ENCODE measurements around the gene USH2A.

The USH2A gene

DNA sequence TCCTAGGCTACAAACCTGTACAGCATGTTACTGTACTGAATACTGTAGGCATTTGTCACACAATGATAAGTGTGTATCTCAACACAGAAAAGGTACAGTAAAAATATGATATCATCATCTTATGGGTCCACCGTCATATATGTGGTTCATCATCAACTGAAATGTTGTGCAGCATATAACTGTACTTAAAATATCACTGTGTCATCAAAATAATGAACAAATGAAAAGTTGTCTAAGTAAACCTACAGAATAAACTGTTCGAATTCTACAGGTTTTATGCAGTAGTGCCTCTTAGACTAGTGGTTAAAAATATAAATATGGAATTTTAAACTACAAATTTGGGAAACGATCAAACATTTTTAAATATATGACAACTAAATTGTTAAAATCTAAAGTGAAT lies 527.4 kb downstream of the USH2A start:
- Histone ChIP-seq H3K27ac (ENCODE audit: low read depth, low read length) (no peak overlapping the region), H3K27me3 (ENCODE audit: control insufficient read depth in 5 of 5, insufficient read depth in 4 of 5, low read length in 5 of 5) (no peaks in the 10 kb centered on the region), H3K9me3 (ENCODE audit: control insufficient read depth in 5 of 5, low read length in 5 of 5) (no peaks in the 10 kb centered on the region), H3K4me3 (ENCODE audit: low read depth in 1 of 5, low read length in 5 of 5) (no peak overlapping the region), H3K36me3 (ENCODE audit: control insufficient read depth in 5 of 5, insufficient read depth in 5 of 5, low read length in 5 of 5) (no peaks in the 10 kb centered on the region), H3K4me1 (ENCODE audit: control insufficient read depth in 5 of 5, insufficient read depth in 5 of 5, low read length in 5 of 5) (peaks cover 0 to 7% (median 3%) of the 10 kb centered on the region in 5 donors), H3K9ac (ENCODE audit: low read length in 5 of 5) (no peak overlapping the region)

DNA sequence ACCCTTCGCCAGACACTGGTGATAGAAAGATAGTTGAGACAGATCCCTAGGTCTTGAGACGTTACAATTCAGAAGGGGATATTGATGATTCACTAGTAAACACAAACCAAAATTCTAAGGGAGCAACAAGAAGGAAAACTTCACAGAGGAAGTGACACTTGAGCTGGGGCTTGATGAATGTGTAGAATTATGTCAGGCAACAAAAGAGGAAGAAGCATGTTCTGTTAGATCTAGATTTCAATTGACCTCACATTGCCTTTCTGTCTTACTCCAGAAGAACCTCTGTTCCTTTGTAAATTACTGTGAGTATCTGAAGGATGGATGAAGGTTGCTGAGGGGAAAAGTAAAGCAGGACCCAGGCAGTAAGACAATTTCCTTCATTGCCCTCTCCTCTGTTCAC lies 528.0 kb downstream of the USH2A start:
- no peaks in the 10 kb centered on the region for H3K27me3 ChIP-seq (ENCODE audit: control insufficient read depth in 5 of 5, insufficient read depth in 4 of 5, low read length in 5 of 5)
- H3K27ac ChIP-seq (ENCODE audit: low read depth, low read length), result no peak overlapping the region
- H3K9ac ChIP-seq (ENCODE audit: low read length in 5 of 5), result no peak overlapping the region
- H3K4me1 ChIP-seq (ENCODE audit: control insufficient read depth in 5 of 5, insufficient read depth in 5 of 5, low read length in 5 of 5), result peaks cover 0 to 14% (median 4%) of the 10 kb centered on the region in 5 donors
- H3K36me3 ChIP-seq (ENCODE audit: control insufficient read depth in 5 of 5, insufficient read depth in 5 of 5, low read length in 5 of 5), result no peaks in the 10 kb centered on the region
- H3K9me3 ChIP-seq (ENCODE audit: control insufficient read depth in 5 of 5, low read length in 5 of 5), result no peaks in the 10 kb centered on the region
- H3K4me3 ChIP-seq (ENCODE audit: low read depth in 1 of 5, low read length in 5 of 5), result no peak overlapping the region

DNA sequence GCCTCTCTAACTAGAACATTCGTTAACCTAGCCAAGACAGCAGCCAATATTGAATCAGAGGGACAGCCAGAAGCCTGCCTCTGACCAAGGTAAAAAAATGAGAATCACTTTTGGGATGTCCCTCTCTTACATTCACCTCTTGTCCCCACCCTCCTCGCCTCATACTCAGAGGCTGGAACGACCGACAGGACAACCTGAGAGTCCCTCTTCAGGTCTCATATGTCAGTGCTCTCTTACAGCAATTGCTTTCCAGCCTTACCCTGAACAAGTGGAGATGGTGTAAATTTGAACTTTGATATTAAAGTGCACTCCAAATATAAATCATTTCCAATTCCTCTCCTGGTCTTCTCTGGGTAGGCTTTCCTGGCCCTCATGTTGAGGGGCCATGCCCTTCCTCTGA lies 528.6 kb downstream of the USH2A start:
- Histone ChIP-seq H3K4me1 (ENCODE audit: control insufficient read depth in 5 of 5, insufficient read depth in 5 of 5, low read length in 5 of 5) (peaks cover 0 to 16% (median 4%) of the 10 kb centered on the region in 5 donors), H3K27me3 (ENCODE audit: control insufficient read depth in 5 of 5, insufficient read depth in 4 of 5, low read length in 5 of 5) (no peaks in the 10 kb centered on the region), H3K4me3 (ENCODE audit: low read depth in 1 of 5, low read length in 5 of 5) (no peak overlapping the region), H3K9me3 (ENCODE audit: control insufficient read depth in 5 of 5, low read length in 5 of 5) (no peaks in the 10 kb centered on the region), H3K27ac (ENCODE audit: low read depth, low read length) (no peak overlapping the region), H3K36me3 (ENCODE audit: control insufficient read depth in 5 of 5, insufficient read depth in 5 of 5, low read length in 5 of 5) (no peaks in the 10 kb centered on the region), H3K9ac (ENCODE audit: low read length in 5 of 5) (no peak overlapping the region)

DNA sequence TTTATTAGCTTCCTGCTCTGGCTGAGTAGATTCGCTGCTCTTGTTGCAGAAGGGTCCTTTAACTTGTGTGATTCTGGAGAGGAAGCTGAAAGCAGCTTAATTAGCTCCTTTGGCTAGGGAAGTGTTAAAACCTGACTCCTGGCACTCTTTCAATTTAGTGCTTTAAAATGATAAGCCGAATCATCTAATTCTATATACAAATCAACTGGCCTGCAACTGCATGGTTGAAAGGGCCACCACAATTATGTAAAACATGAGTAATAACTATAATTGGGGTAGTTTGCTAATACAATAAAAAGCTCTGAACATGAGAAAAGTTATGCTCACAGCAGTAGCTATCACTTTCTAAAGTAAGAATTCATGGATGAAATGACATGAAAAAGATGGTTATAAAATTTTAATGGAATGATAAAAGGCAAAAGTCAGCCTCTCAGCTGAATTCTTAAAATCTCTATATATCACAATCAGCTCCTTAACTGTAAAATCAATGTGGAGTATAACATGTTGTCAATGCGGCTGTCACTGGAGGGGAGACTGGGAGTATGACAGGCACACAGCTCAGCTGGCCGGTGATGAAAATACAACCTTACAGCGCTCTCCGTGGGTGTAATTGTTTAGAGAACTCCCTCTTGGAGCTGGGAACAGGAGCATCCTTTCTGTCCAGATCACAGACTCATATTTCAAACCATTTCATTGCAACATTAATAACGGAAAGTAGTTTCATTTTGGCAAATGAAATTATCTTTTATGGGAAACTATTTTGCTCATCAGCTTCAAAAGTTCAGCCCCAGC lies 531.8 kb downstream of the USH2A start:
- Histone ChIP-seq H3K27ac (ENCODE audit: low read depth, low read length) (no peak overlapping the region), H3K4me1 (ENCODE audit: control insufficient read depth in 5 of 5, insufficient read depth in 5 of 5, low read length in 5 of 5) (peaks cover 0 to 16% (median 4%) of the 10 kb centered on the region in 5 donors), H3K9me3 (ENCODE audit: control insufficient read depth in 5 of 5, low read length in 5 of 5) (no peaks in the 10 kb centered on the region), H3K4me3 (ENCODE audit: low read depth in 1 of 5, low read length in 5 of 5) (no peak overlapping the region), H3K9ac (ENCODE audit: low read length in 5 of 5) (no peak overlapping the region), H3K36me3 (ENCODE audit: control insufficient read depth in 5 of 5, insufficient read depth in 5 of 5, low read length in 5 of 5) (no peaks in the 10 kb centered on the region), H3K27me3 (ENCODE audit: control insufficient read depth in 5 of 5, insufficient read depth in 4 of 5, low read length in 5 of 5) (no peaks in the 10 kb centered on the region)

DNA sequence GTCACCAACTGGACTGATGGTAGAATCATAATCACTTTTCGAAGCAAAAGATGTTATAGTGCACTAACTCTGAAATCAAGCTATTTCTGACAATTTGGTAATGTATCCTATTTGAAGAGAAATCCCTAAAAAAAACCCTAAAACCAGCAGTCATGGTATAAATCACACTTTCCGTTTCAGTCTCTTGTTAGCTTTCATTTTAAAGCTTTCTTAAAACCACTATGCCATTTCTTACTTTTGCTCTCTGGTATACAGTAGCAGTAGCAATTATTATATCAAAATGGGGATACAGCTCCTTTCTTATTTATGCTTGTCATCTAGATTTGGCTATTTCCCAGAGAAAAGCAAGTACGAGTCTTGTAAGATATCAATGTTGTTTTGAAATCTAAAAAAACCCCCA lies 532.8 kb downstream of the USH2A start:
- Histone ChIP-seq H3K27ac (ENCODE audit: low read depth, low read length) (no peak overlapping the region), H3K4me1 (ENCODE audit: control insufficient read depth in 5 of 5, insufficient read depth in 5 of 5, low read length in 5 of 5) (peaks cover 0 to 16% (median 4%) of the 10 kb centered on the region in 5 donors), H3K36me3 (ENCODE audit: control insufficient read depth in 5 of 5, insufficient read depth in 5 of 5, low read length in 5 of 5) (no peaks in the 10 kb centered on the region), H3K9ac (ENCODE audit: low read length in 5 of 5) (no peak overlapping the region), H3K9me3 (ENCODE audit: control insufficient read depth in 5 of 5, low read length in 5 of 5) (no peaks in the 10 kb centered on the region), H3K4me3 (ENCODE audit: low read depth in 1 of 5, low read length in 5 of 5) (no peak overlapping the region), H3K27me3 (ENCODE audit: control insufficient read depth in 5 of 5, insufficient read depth in 4 of 5, low read length in 5 of 5) (no peaks in the 10 kb centered on the region)

DNA sequence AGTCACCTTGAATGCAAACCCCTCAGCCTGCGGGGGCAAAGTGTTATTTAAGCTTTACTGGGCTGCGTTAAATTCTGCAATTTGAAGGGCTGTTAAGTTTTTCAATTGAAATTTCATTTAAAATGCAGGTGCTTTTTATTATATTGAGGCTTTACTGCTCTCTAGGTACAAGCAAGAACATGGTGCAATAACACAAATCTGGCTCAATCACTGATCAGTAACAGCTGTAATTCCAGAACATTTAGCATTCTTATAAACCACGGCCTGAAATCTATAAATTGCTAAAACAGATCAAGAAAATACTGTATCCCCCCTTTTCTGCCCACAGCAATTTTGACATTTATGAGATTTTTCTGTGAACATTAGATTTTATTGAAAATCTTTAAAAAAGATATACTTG lies 533.4 kb downstream of the USH2A start:
- H3K9me3 ChIP-seq (ENCODE audit: control insufficient read depth in 5 of 5, low read length in 5 of 5), result no peaks in the 10 kb centered on the region
- H3K4me3 ChIP-seq (ENCODE audit: low read depth in 1 of 5, low read length in 5 of 5), result no peak overlapping the region
- H3K36me3 ChIP-seq (ENCODE audit: control insufficient read depth in 5 of 5, insufficient read depth in 5 of 5, low read length in 5 of 5), result no peaks in the 10 kb centered on the region
- H3K9ac ChIP-seq (ENCODE audit: low read length in 5 of 5), result no peak overlapping the region
- H3K4me1 ChIP-seq (ENCODE audit: control insufficient read depth in 5 of 5, insufficient read depth in 5 of 5, low read length in 5 of 5), result peaks cover 0 to 16% (median 4%) of the 10 kb centered on the region in 5 donors
- no peak overlapping the region for H3K27ac ChIP-seq (ENCODE audit: low read depth, low read length)
- H3K27me3 ChIP-seq (ENCODE audit: control insufficient read depth in 5 of 5, insufficient read depth in 4 of 5, low read length in 5 of 5), result no peaks in the 10 kb centered on the region

DNA sequence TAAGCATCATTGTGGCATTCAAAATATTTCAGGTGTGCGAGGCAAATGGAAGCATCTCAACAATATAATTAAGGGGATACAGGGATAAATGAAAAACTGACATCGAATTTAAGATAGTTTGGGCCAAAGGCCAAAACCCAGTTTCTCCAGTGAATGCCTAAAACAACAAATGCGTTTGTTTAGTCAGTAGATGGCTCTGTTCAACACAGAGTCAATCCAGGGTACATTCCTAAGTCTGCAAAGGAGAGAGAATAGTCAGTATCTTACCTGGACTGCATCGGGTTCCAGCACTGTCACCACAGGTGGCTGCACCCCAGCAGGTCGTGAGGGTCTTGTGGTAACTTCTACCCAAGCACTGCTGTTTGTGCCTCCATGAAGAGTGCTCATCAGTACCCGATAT lies 535.1 kb downstream of the USH2A start:
- Histone ChIP-seq H3K36me3 (ENCODE audit: control insufficient read depth in 5 of 5, insufficient read depth in 5 of 5, low read length in 5 of 5) (no peaks in the 10 kb centered on the region), H3K27ac (ENCODE audit: low read depth, low read length) (no peak overlapping the region), H3K9ac (ENCODE audit: low read length in 5 of 5) (no peak overlapping the region), H3K27me3 (ENCODE audit: control insufficient read depth in 5 of 5, insufficient read depth in 4 of 5, low read length in 5 of 5) (no peaks in the 10 kb centered on the region), H3K9me3 (ENCODE audit: control insufficient read depth in 5 of 5, low read length in 5 of 5) (no peaks in the 10 kb centered on the region), H3K4me3 (ENCODE audit: low read depth in 1 of 5, low read length in 5 of 5) (no peak overlapping the region), H3K4me1 (ENCODE audit: control insufficient read depth in 5 of 5, insufficient read depth in 5 of 5, low read length in 5 of 5) (peaks cover 0 to 16% (median 4%) of the 10 kb centered on the region in 5 donors)

DNA sequence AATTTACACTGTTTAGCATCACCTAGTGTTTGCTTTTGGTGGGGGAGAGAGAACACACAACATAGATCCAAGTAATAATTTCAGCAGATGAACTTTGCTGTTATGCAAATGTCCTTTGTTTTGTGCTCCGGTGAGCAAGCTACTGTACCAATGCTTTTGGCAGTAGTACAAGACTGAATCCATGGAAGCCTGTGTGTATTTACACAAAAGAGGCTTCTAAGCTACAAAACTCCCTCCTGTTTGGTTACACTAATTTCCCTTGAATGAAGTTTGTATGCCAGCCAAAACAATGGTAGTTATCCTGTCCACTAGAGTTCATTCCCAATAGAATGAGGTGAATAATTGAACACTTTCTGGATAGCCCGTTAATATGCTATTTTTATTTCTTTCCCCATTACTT lies 535.6 kb downstream of the USH2A start:
- H3K4me1 ChIP-seq (ENCODE audit: control insufficient read depth in 5 of 5, insufficient read depth in 5 of 5, low read length in 5 of 5), result peaks cover 0 to 16% (median 4%) of the 10 kb centered on the region in 5 donors
- H3K9me3 ChIP-seq (ENCODE audit: control insufficient read depth in 5 of 5, low read length in 5 of 5), result no peaks in the 10 kb centered on the region
- no peak overlapping the region for H3K9ac ChIP-seq (ENCODE audit: low read length in 5 of 5)
- H3K27ac ChIP-seq (ENCODE audit: low read depth, low read length), result no peak overlapping the region
- no peaks in the 10 kb centered on the region for H3K27me3 ChIP-seq (ENCODE audit: control insufficient read depth in 5 of 5, insufficient read depth in 4 of 5, low read length in 5 of 5)
- no peak overlapping the region for H3K4me3 ChIP-seq (ENCODE audit: low read depth in 1 of 5, low read length in 5 of 5)
- no peaks in the 10 kb centered on the region for H3K36me3 ChIP-seq (ENCODE audit: control insufficient read depth in 5 of 5, insufficient read depth in 5 of 5, low read length in 5 of 5)

DNA sequence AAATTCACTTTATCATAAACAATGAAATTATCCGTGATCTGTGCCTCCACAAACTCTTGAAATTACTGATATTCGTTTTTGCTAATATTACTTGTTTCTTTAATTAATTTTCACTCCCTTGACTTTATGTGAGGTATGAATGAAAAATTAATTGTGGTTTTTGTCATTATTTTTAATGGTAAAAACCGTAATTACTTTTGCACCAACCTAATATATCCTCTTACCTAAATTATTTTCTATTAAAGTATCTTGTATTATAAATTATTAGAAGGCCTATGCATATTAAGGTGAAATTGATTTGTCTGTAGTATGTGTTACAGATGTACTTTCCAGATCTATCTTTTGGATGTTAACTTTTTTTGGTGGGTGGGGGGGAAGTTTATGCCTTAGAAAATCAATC lies 540.2 kb downstream of the USH2A start:
- no peaks in the 10 kb centered on the region for H3K27me3 ChIP-seq (ENCODE audit: control insufficient read depth in 5 of 5, insufficient read depth in 4 of 5, low read length in 5 of 5)
- H3K27ac ChIP-seq (ENCODE audit: low read depth, low read length), result no peak overlapping the region
- no peaks in the 10 kb centered on the region for H3K4me1 ChIP-seq (ENCODE audit: control insufficient read depth in 5 of 5, insufficient read depth in 5 of 5, low read length in 5 of 5)
- no peaks in the 10 kb centered on the region for H3K9me3 ChIP-seq (ENCODE audit: control insufficient read depth in 5 of 5, low read length in 5 of 5)
- no peaks in the 10 kb centered on the region for H3K36me3 ChIP-seq (ENCODE audit: control insufficient read depth in 5 of 5, insufficient read depth in 5 of 5, low read length in 5 of 5)
- no peak overlapping the region for H3K4me3 ChIP-seq (ENCODE audit: low read depth in 1 of 5, low read length in 5 of 5)
- H3K9ac ChIP-seq (ENCODE audit: low read length in 5 of 5), result no peak overlapping the region

DNA sequence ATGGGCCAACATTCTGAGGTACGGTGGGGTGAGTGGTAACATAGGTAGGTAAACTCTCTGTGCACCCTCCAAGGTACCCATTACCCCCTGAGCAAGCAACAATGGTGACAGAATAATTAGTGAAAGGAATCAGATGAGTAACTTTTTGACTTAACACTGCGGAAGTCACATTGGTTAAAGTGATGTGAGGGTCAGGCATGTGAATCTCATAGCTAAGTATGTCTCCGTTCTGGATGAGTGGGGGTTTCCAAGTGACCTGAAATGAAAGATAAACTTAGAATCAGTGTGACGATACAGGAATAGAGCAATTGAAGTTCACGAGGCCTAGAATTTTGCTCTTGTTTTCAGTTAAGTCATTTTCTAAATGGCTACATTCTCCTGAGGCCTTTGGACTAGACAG lies 544.4 kb downstream of the USH2A start:
- H3K9me3 ChIP-seq (ENCODE audit: control insufficient read depth in 5 of 5, low read length in 5 of 5), result no peaks in the 10 kb centered on the region

More for the DNA sequence above, 544.4 kb downstream of the USH2A start:
- H3K9ac ChIP-seq (ENCODE audit: low read length in 5 of 5), result no peak overlapping the region
- no peak overlapping the region for H3K4me3 ChIP-seq (ENCODE audit: low read depth in 1 of 5, low read length in 5 of 5)
- no peaks in the 10 kb centered on the region for H3K27me3 ChIP-seq (ENCODE audit: control insufficient read depth in 5 of 5, insufficient read depth in 4 of 5, low read length in 5 of 5)
- no peaks in the 10 kb centered on the region for H3K36me3 ChIP-seq (ENCODE audit: control insufficient read depth in 5 of 5, insufficient read depth in 5 of 5, low read length in 5 of 5)
- H3K4me1 ChIP-seq (ENCODE audit: control insufficient read depth in 5 of 5, insufficient read depth in 5 of 5, low read length in 5 of 5), result no peaks in the 10 kb centered on the region
- no peak overlapping the region for H3K27ac ChIP-seq (ENCODE audit: low read depth, low read length)

All from subcutaneous abdominal adipose tissue (tissue), 5 donors.